Measurements from ENCODE around the gene EHD4.
A peak's percentile ranks its signal among the peaks of the same experiment; 100 is the strongest.

The EHD4 gene

GRCh38 chr15:41927536-41927935, 44.8 kb downstream of the EHD4 start:
- no peak overlapping the region for H3K4me3 ChIP-seq (ENCODE audit: low read depth, low read length)
- DNase-seq (ENCODE audit: low read depth), result no peak

DNA sequence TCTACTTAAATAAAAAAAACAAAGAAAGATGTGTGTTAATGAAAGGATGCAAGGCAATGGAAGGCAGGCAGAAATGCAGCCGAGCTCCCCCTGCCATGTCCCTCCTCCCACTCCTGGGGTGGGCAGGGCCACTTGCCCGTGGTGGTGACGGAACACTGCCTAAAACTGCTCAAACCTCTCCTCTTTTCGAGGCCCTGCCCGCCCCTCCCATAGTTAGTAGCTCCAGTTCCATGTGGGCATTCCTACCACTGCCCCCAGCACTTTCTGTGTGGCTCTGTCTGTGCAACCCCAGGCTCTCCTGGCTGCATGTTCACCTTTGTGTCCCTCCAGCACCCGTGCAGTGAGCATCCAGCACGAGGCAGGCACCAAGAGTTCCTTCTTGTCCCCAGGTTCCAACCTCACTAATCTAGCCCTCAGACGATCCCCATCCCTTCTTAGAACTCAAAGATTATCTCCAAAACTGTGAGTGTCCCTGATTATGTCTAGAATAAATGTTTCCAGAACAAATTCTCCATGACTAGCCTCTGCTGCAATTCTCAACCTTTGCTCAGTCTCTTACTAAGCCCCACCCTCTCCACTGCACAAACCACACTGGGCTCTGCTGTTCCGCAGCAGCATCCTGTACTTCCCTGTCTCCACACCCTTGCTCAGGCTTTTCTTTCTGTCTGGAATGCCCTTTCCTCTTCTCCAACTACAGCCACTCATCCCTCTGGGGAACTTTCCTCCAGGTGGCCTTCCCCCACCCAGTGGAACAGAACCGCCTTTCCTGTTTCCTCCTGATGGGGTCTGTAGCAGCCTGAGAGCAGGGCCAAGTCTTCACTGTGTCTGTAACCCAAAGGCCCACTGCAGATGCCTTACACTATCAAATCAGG, 45.9 kb downstream of the EHD4 start:
- DNase-seq (ENCODE audit: low read depth), result no peak
- H3K4me3 ChIP-seq (ENCODE audit: low read depth, low read length), result no peak overlapping the region

GRCh38 chr15:41925086-41925608, 47.2 kb downstream of the EHD4 start:
- DNase-seq (ENCODE audit: low read depth), result no peak
- H3K4me3 ChIP-seq (ENCODE audit: low read depth, low read length), result no peak overlapping the region

DNA sequence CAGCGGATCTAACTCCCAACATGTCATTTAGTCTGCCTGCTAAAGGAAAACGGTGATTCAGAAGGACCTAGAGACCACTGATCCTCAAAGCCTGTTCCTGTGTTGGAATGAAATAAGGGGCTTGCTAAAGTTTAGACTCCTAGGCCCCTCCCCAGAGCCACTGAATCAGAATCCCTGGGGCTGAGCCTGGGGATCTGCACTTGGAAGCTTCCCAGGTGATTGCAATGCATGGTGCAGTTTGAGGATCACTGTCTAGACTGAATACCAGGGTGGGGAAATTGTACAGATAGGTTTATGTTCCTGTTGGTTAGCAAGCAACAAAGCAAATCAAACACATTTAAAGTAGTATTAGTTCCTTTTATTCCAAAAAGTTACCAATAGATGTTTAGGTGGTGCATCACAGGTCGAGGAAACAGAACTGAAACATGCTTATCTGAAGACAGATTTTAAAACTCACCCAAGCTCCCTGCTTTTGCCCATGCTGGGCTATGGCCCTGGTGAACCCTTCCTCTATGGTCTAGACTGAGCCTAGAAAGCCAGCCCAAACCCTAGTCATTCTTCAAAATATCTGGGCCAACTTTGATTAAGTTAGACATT, 48.9 kb downstream of the EHD4 start:
- no peak for DNase-seq (ENCODE audit: low read depth)
- H3K4me3 ChIP-seq (ENCODE audit: low read depth, low read length), result no peak overlapping the region

GRCh38 chr15:41922353-41922752, 50.0 kb downstream of the EHD4 start:
- no peak for DNase-seq (ENCODE audit: low read depth)
- no peak overlapping the region for H3K4me3 ChIP-seq (ENCODE audit: low read depth, low read length)

DNA sequence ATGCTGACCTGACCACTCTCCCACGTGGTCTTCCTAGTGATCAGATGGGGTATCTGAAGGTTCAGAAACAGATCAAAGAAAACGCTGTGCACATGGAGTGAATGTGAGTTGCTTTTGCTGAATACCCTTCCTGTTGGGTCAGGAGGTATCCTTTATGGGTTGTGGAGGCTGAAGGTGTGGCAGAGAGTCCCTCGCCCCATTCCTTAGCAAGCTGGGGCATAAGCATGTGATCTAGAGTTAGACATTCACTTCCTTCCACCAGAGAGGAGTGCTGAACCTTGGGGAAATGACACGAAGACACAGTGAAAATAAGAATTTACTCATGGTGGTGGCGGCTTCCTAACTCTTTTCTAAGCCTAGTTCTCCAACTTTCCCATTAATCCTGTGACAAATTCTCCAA, 50.7 kb downstream of the EHD4 start:
- no peak for DNase-seq (ENCODE audit: low read depth)
- H3K4me3 ChIP-seq (ENCODE audit: low read depth, low read length), result no peak overlapping the region

- no peak overlapping the region for H3K4me3 ChIP-seq (ENCODE audit: low read depth, low read length)
- no peak for DNase-seq (ENCODE audit: low read depth)
Measured at GRCh38 chr15:41921167-41921566, 51.2 kb downstream of the EHD4 start.

DNA sequence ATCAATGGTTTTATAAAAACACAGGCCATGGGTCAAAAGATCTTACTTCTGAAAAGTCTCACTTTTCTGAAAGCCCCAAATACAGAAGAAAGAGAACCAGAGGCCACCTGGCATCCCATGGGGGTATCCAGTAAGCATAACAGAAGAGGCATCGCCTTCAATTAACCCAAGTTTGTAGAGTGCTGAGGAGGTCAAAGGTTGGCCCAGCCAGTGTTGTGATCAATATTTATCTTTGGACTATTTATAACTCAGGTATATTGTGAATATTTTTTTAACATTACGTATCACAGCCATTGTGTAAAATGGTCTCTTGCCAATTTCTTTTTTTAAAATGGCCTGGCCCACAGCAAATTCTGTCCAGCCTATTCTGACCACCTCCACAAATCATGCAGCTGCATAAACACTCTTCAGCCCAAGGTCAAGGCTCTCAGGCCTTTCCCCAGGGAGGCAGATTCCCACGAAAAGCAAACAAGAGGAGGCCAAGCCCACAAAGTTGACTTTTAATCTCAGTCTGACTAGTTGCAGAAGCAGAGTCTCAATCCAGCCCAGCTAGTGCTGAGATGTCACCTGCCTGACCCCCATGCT, 52.3 kb downstream of the EHD4 start:
- DNase-seq (ENCODE audit: low read depth), result peak; percentile 87
- H3K4me3 ChIP-seq (ENCODE audit: low read depth, low read length), result no peak overlapping the region

DNA sequence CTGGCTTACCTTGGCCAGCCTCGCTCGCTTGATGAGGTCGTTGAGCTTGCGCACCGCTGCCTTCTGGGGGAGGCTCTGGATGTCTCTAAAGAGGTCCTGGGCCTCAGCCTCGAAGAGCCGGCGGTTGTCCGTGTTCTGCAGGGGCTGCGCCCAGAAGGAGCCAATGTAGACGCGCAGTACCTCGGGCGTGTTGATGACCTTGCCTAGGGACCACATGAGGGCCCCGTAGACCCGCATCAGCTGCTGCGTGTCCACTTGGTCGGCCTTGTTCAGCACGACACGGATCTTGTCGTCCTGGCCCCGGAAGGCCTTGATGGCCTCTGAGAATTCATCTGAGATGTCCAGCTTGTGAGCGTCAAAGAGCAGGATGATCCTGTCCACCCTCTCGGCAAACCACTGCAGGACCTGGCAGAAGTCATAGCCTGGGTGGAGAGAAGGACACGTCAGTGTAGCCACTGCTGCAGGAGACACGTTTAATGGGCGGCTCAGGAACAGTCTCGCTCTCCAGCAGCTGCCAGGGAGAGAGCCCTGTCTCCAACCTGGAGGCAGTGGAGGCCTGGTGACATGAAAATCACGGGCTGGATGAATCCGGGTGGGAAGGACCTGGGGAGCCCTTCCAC, 53.0 kb downstream of the EHD4 start:
- no peak overlapping the region for H3K4me3 ChIP-seq (ENCODE audit: low read depth, low read length)
- DNase-seq (ENCODE audit: low read depth), result no peak

DNA sequence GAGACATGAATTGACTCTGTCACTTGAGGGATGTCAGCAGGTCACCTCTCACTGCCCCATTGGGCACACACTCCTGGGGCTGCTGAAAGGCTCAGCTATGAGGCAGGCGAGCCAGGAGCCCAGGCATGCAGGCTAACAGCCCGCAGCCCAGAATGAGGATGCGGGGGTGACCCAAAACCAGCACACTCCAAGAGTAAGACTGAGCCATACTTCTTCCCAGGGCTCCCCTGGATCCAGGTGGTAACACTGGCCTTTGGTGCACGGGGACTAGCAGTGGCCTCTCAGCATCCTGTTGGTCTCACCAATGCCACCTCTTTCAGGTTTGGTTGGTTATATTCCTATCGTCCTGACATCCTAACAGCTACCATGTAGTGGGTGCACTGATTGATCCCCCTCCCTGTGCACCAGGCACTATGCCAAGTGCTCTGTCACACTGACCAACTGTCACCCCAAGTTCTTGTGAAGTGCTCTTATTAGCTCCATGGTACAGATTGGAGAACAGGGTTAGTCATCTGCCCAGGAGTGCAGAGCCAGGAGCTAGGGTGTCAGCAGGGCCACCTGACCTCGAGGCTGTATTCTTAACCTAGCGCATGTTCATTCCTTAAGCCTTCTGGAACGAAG, 53.7 kb downstream of the EHD4 start:
- no peak overlapping the region for H3K4me3 ChIP-seq (ENCODE audit: low read depth, low read length)
- DNase-seq (ENCODE audit: low read depth), result no peak

GRCh38 chr15:41917767-41918430, 54.5 kb downstream of the EHD4 start:
- H3K4me3 ChIP-seq (ENCODE audit: low read depth, low read length), result no peak overlapping the region

GRCh38 chr15:41915255-41915994, 56.9 kb downstream of the EHD4 start:
- no peak overlapping the region for H3K4me3 ChIP-seq (ENCODE audit: low read depth, low read length)
- DNase-seq (ENCODE audit: low read depth), result no peak

More at GRCh38 chr15:41917767-41918430, 54.5 kb downstream of the EHD4 start:
- no peak for DNase-seq (ENCODE audit: low read depth)

DNA sequence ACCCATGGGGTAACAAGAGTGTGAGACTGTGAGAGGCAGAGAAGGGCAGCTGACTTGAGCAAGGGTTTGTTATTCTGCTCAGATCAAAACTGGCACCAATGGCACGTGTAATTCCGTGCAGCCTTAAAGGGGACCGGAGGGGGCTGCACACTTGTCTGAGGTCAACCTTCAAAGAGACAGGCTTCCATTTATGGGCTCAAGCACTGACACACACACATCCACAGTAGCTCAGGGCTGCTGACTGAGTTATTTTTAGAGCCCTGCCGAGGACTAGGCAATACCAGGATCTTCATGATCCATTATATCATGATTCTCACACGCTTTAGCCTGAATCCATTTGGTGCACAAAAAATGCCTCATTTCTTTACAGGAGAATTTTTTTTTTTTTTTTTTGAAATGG, 57.9 kb downstream of the EHD4 start:
- DNase-seq (ENCODE audit: low read depth), result no peak
- H3K4me3 ChIP-seq (ENCODE audit: low read depth, low read length), result no peak overlapping the region

GRCh38 chr15:41913256-41913655, 59.1 kb downstream of the EHD4 start:
- DNase-seq (ENCODE audit: low read depth), result no peak

GRCh38 chr15:41911691-41912345, 60.5 kb downstream of the EHD4 start:
- H3K4me3 ChIP-seq (ENCODE audit: low read depth, low read length), result no peak overlapping the region
- no peak for DNase-seq (ENCODE audit: low read depth)

More at GRCh38 chr15:41913256-41913655, 59.1 kb downstream of the EHD4 start:
- no peak overlapping the region for H3K4me3 ChIP-seq (ENCODE audit: low read depth, low read length)

GRCh38 chr15:41908736-41909461, 63.5 kb downstream of the EHD4 start:
- H3K4me3 ChIP-seq (ENCODE audit: low read depth, low read length), result no peak overlapping the region
- no peak for DNase-seq (ENCODE audit: low read depth)

GRCh38 chr15:41907141-41907540, 65.2 kb downstream of the EHD4 start:
- H3K4me3 ChIP-seq (ENCODE audit: low read depth, low read length), result no peak overlapping the region

More at GRCh38 chr15:41907141-41907540, 65.2 kb downstream of the EHD4 start:
- no peak for DNase-seq (ENCODE audit: low read depth)

All from skeletal muscle cell (primary cell).